Ecto neural progenitor cell (in vitro differentiated cells): Measurements from ENCODE around the gene DSCAM.

ENCODE experiments used
- DNase-seq: peaks from one replicate; pipeline ENCODE4 v3.0.0-alpha.2; 2018; ENCODE audit warnings: low spot score

DSCAM gene

GRCh38 chr21:40129809-40130208 is 717.1 kb downstream of the DSCAM start:
- DNase-seq, result no peak

GRCh38 chr21:40128891-40129290 is 718.1 kb downstream of the DSCAM start:
- DNase-seq, result no peak

GRCh38 chr21:40120940-40121575 is 725.9 kb downstream of the DSCAM start:
- no peak for DNase-seq

- no peak for DNase-seq
Observed at GRCh38 chr21:40118527-40118926, 728.4 kb downstream of the DSCAM start.

- no peak for DNase-seq
Observed at GRCh38 chr21:40117236-40117635, 729.7 kb downstream of the DSCAM start.

GRCh38 chr21:40115775-40116174 is 731.2 kb downstream of the DSCAM start:
- no peak for DNase-seq

GRCh38 chr21:40102682-40103081 is 744.3 kb downstream of the DSCAM start:
- DNase-seq, result no peak

- no peak for DNase-seq
Observed at GRCh38 chr21:40099809-40100208, 747.1 kb downstream of the DSCAM start.

- no peak for DNase-seq
Observed at GRCh38 chr21:40095477-40095876, 751.5 kb downstream of the DSCAM start.

- no peak for DNase-seq
Observed at GRCh38 chr21:40080385-40080784, 766.6 kb downstream of the DSCAM start.

- no peak for DNase-seq
Observed at GRCh38 chr21:40074710-40075109, 772.2 kb downstream of the DSCAM start.

GRCh38 chr21:40074198-40074597 is 772.8 kb downstream of the DSCAM start:
- no peak for DNase-seq

- DNase-seq, result no peak
Observed at GRCh38 chr21:40073642-40074041, 773.3 kb downstream of the DSCAM start.

- DNase-seq, result no peak
Observed at GRCh38 chr21:40070871-40071270, 776.1 kb downstream of the DSCAM start.

- DNase-seq, result no peak
Observed at GRCh38 chr21:40067751-40068150, 779.2 kb downstream of the DSCAM start.

GRCh38 chr21:40066221-40066620 is 780.7 kb downstream of the DSCAM start:
- no peak for DNase-seq

- DNase-seq, result no peak
Observed at GRCh38 chr21:40060083-40060677, 786.8 kb downstream of the DSCAM start.

GRCh38 chr21:40057331-40057730 is 789.6 kb downstream of the DSCAM start:
- no peak for DNase-seq

GRCh38 chr21:40056031-40056430 is 790.9 kb downstream of the DSCAM start:
- DNase-seq, result no peak

GRCh38 chr21:40054403-40054802 is 792.6 kb downstream of the DSCAM start:
- DNase-seq, result no peak

- DNase-seq, result no peak
Observed at GRCh38 chr21:40053007-40053406, 794.0 kb downstream of the DSCAM start.

GRCh38 chr21:40052276-40052675 is 794.7 kb downstream of the DSCAM start:
- no peak for DNase-seq

- DNase-seq, result no peak
Observed at GRCh38 chr21:40051801-40052200, 795.2 kb downstream of the DSCAM start.

- DNase-seq, result no peak
Observed at GRCh38 chr21:40049931-40050290, 797.0 kb downstream of the DSCAM start.
